ENCODE results near the gene WDR59.
"Not testable (repeated sequence)": the region's sequence is repeated elsewhere in the genome, so short reads cannot be mapped to it uniquely, and the experiment has no call there.

The WDR59 gene

DNA sequence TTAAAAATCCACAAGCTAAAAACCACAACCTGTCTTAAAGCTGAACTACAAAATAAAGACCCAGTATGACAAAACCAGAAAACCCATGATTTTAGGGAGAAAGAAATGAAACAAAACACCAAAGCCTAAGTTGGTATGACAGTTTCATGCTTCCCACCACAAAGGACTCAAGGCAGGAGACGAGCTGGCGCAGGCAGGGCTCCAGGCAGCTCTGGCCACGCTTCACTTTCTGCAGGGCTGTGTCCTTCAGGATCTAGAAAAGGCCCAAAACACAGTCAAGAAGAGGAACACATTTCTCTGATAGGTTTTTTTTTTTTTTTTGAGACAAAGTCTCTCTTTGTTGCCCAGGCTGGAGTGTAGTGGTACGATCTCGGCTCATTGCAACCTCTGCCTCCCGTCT is 75.3 kb downstream of the WDR59 start:
- no peaks in the 10 kb centered on the region for H3K9me3 ChIP-seq
- no peaks in the 10 kb centered on the region for H3K4me1 ChIP-seq
- DNase-seq = no peak
- TF ChIP-seq, protein P1, sequence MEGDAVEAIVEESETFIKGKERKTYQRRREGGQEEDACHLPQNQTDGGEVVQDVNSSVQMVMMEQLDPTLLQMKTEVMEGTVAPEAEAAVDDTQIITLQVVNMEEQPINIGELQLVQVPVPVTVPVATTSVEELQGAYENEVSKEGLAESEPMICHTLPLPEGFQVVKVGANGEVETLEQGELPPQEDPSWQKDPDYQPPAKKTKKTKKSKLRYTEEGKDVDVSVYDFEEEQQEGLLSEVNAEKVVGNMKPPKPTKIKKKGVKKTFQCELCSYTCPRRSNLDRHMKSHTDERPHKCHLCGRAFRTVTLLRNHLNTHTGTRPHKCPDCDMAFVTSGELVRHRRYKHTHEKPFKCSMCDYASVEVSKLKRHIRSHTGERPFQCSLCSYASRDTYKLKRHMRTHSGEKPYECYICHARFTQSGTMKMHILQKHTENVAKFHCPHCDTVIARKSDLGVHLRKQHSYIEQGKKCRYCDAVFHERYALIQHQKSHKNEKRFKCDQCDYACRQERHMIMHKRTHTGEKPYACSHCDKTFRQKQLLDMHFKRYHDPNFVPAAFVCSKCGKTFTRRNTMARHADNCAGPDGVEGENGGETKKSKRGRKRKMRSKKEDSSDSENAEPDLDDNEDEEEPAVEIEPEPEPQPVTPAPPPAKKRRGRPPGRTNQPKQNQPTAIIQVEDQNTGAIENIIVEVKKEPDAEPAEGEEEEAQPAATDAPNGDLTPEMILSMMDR (IDR thresholded peaks at IDR 0.05; ENCODE audit: low read depth, low read length) = no peak
- no peaks in the 10 kb centered on the region for H3K27me3 ChIP-seq
- peaks cover 38% of the 10 kb centered on the region for H3K36me3 ChIP-seq
- no peak overlapping the region for H3K4me3 ChIP-seq (ENCODE audit: low read depth, low read length)

DNA sequence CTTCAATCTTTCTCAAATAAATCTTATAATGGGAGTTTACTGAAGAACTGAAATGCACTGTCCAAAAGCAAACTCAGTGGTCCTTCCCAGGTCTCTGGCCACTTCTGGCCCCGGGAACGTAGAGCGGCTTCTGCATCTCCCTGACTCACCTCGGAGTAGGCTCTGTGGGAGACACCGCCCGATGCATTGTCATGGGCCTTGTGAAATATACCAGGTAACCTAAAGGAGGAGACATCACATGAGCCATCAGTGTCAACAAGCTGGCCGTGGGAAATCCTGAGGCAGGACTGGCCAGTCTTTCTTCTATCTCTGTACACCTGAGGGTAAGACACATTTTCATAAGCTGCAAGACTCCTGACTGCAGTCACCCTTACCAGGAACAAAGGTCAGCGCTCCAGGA is 76.2 kb downstream of the WDR59 start:
- not testable (repeated sequence) for H3K4me1 ChIP-seq; DNase-seq; H3K9me3 ChIP-seq; H3K4me3 ChIP-seq (ENCODE audit: low read depth, low read length); H3K27me3 ChIP-seq
- peaks cover 32% of the 10 kb centered on the region for H3K36me3 ChIP-seq

DNA sequence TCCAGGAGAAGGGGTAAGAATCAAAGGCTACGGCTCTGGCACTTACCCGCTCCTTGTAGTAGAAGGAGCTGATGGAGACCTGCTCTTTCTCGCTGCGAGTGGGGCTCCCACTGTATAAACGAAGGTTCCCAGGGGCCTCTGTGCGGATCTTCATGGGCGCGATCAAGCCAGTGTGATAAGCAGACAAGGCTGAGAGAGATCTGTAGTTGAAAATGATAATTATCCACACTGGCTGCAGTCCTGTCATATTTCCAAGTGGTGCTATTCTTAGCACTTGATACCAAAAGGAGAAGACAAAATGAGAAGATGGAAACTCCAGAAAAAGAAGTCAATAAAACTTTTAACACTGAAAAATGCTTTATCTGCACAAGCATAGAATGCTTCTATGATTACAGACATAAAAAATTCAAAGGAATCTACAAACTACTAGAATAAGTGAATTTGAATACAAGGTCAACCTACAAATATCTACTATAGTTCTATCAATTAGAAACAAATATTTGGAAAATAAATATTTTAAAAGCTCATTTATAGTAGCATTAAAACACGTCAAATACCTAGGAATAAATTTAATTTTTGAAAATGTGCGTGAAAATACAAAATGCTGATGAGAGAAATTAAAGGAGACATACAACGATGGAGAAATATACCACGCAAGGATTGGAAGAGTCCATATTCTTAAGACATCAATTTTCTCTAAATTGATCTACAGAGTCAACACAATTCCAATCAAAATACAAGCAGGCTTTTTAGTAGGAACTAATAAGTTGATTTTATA is 80.8 kb downstream of the WDR59 start:
- DNase-seq = no peak

DNA sequence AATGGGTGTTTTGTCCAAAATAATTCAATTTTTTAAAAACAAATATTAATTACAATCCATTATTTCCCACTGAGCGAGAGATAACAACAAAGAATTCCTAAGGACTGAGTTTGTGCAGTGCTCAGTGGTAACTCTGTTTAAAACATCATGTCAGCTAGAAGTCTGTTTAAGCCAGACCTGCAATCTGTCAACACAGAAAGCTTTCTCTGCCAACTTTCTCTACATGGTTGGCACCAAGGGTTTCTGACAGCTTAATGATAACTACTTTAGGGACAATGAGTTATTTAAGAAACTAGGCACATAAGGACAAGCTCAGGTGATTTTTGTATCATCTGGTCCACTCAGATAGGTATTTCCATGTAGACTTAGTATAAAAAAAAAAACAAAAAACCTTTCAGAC is 81.8 kb downstream of the WDR59 start:
- no peaks in the 10 kb centered on the region for H3K27me3 ChIP-seq
- no peak overlapping the region for H3K4me3 ChIP-seq (ENCODE audit: low read depth, low read length)
- H3K4me1 ChIP-seq = no peaks in the 10 kb centered on the region
- no peaks in the 10 kb centered on the region for H3K9me3 ChIP-seq
- TF ChIP-seq, protein P1 (IDR thresholded peaks at IDR 0.05; ENCODE audit: low read depth, low read length) = no peak
- H3K36me3 ChIP-seq = peaks cover 8% of the 10 kb centered on the region
- DNase-seq = no peak

More for the DNA sequence above, 80.8 kb downstream of the WDR59 start:
- Histone ChIP-seq H3K9me3 (no peaks in the 10 kb centered on the region), H3K36me3 (peaks cover 8% of the 10 kb centered on the region), H3K27me3 (no peaks in the 10 kb centered on the region), H3K4me3 (ENCODE audit: low read depth, low read length) (no peak overlapping the region), H3K4me1 (no peaks in the 10 kb centered on the region)
- TF ChIP-seq, protein P1 (IDR thresholded peaks at IDR 0.05; ENCODE audit: low read depth, low read length) = no peak

DNA sequence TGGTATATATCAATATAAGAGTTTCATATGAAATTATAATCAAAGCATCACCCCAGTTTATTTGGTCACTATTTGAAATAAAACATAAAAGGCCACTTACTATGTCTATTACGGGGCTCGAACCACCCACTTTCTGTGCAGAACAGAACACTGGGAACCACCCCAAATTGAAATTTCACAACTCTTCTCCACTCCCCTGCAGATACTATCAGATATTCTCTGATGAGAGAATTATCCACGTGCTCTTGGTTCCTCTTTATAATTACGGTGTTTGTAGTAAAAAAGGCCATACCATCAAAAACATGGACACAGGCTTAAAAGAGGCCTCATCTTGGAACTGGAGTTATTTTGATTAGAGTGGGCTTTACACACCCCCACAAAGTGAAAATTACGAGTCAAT is 82.8 kb downstream of the WDR59 start:
- Histone ChIP-seq H3K4me3 (ENCODE audit: low read depth, low read length) (no peak overlapping the region), H3K36me3 (peaks cover 3% of the 10 kb centered on the region), H3K9me3 (no peaks in the 10 kb centered on the region), H3K4me1 (no peaks in the 10 kb centered on the region), H3K27me3 (no peaks in the 10 kb centered on the region)
- TF ChIP-seq, protein P1 (IDR thresholded peaks at IDR 0.05; ENCODE audit: low read depth, low read length) = no peak
- no peak for DNase-seq

DNA sequence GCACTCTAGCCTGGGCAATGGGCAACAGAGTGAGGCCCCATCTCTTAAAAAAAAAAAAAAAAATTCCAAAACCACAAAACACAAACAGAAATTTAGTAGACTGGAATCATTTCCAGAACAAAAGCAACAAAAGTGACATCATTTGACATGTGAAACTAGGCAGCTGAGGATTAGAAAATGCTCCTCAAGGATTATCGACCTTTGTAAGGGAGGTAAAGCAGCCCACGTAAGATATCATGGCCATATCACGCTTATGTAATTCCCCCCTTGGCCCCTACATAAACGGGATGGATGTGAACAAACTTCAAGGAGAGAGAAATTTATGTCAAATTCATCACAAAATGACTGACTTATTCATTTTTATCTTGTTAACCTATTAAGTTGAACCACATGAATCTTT is 83.3 kb downstream of the WDR59 start:
- Histone ChIP-seq H3K36me3 (no peaks in the 10 kb centered on the region; the same call in 1 of the 2 replicates), H3K9me3 (no peaks in the 10 kb centered on the region), H3K4me3 (ENCODE audit: low read depth, low read length) (no peak overlapping the region), H3K4me1 (no peaks in the 10 kb centered on the region), H3K27me3 (no peaks in the 10 kb centered on the region)
- TF ChIP-seq, protein P1 (IDR thresholded peaks at IDR 0.05; ENCODE audit: low read depth, low read length) = no peak
- no peak for DNase-seq
